Dermis blood vessel endothelial cell (primary cell): ENCODE data around the gene LCN2. TPM values are rescaled to one million over a fixed set of nuclear protein-coding genes. Genes with fewer than 3 reads are reported as not detected.

Experiments
- DNase-seq: peaks from one replicate; pipeline ENCODE4 v3.0.0; 2010
- total RNA-seq: library from RNA; depleted of rRNA; stranded (reverse); fragments of >200 nt; gene quantifications from 2 replicates; pipeline ENCODE4 v1.2.3, GENCODE V29; 2014

LCN2 gene
- total RNA-seq, 1 donor from 2014 or later: not detected

DNA sequence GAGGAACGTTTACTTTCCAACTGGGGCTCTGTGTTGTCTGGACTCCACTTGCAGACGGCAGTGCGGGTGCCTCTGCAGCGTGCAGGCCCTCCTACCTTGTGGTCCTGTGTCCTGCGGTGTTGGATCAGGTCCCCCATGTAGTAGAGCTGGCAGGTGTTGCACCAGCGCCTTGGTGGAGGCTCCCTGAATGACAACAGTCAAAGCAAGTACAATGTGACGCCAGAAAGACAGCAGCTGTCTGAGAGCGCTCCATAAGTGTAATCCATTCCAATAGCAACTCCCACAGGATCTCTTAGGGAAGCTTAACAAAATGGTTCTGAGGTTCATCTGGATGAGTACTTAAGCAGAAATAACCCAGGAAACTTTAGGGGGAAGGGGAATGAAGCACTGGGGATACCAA, 20.7 kb downstream of the LCN2 start:
- DNase-seq: no peak

DNA sequence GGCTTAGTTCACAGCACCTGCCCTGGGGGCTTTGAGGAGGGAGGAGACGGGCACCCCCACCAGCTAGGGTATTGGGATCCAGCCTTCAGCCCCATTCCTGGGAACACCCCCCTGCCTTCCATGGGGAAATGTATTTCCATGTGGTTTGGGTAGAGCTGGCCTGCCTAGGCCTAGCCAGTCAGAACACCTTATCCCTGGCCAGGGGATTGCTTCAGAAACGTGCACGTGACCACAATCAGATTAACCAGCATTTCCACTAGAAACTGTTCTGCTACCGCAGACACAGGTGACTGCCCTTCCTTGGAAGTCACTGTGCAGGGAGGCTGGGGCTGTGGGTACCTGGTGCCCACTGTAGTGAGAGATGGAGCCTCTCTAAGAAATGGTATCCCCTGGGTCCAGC, 24.8 kb downstream of the LCN2 start:
- no peak for DNase-seq

DNA sequence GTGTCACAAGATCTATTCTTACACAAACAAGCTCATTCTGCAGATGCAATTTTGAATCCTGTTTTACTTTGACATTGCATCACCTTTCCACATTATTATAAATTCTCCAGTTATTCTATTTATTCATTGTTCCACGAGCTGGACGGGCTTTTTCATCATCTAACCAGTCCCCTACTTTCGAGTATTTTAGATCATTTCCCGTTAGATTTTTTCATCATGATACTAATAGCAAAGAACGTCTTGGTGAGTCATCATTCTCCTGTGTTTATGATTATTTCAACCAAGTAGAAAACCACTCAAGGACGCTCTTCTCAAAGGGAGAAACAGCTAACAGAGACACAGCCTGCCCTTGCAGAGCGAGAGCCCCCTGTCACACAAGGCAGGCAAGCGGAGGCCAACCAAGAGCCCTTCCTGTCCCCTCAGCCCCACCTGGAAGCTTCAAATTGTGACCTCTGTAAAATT, 25.9 kb downstream of the LCN2 start:
- peak; percentile 20 for DNase-seq

DNA sequence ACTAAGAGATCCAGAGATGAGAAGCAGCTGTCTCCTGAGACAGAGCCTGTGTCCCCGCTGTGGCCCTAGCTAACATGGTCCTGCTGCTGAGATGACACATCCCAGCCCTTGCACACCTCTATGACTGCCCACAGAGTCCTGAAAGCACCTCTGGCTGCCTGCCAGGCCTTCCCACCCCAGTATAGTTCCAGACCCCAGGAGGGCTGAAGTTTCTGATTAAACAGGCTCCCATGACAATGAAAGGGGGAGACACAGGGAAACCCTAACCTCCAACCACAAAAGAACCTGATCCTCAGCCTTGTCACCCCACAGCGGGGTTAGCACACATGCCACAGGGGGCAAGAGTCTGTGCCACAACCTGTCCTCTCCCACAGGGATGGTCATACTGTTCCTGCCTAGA, 26.5 kb downstream of the LCN2 start:
- DNase-seq: no peak

DNA sequence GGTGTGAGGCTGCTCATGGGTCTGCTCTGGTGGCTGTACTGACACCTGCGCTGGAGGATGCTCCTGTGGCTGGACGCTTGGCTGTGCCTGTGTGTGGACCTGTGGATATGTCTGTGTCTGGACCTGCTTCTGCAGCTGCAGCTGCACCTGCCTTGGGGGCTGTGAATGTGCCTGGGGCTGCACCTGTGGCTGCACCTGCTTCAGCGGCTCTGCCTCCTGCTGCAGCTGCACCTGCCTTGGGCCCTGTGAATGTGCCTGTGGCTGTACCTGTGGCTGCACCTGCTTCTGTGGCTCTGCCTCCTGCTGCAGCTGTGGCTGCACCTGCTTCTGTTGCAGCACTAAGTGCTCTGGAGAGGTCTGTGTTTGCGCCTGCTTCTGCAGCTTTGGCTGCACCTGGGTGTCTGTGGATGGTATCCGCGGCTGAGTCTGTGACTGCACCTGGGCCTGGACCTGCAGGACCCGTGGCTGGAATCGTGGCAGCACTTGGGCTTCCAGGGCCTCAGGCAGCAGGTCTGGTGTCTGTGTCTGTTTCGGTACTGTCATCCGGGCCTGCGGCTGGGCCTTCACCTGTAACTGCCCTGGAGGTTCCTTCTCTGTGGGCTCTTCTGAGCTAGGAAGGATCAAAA, 29.7 kb downstream of the LCN2 start:
- DNase-seq: no peak

DNA sequence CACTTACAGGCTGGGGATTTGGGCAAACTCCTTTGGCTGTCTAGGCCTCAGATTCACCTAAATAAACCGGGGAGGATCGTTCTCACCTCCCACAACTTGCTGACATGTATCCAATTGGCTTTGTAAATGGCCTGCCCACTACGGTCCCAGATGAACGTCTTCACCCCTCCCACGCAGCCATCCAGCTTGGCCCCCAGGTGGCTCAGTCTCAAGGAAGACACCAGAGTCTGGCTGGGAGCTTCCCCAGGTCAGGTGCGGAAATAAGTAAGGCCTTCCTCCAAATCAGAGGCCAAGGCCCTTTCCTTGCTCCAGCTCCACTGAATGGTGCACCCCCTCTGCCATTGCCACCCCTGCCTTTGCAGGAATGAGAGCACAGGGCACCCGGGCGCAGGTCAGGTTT, 30.7 kb downstream of the LCN2 start:
- DNase-seq: no peak

DNA sequence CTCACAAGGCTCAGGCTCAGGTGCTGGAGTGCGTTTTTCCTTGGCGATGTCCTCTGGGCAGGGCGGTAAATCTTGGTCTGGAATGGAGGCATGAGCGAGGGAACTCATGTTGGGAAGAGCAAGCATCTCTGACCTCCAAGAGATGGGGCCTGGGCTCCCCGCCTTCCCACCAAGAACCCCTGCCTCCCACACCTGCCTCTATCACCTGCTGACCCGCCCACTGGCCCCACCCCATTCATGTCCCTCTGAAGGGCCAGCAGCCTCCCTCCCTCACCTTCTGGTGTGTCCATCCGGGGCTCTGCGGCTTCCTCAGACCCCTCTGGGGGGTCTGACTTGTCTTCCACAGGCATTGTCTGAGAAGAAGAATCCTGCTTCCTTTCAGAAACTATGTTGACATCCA, 31.2 kb downstream of the LCN2 start:
- no peak for DNase-seq

DNA sequence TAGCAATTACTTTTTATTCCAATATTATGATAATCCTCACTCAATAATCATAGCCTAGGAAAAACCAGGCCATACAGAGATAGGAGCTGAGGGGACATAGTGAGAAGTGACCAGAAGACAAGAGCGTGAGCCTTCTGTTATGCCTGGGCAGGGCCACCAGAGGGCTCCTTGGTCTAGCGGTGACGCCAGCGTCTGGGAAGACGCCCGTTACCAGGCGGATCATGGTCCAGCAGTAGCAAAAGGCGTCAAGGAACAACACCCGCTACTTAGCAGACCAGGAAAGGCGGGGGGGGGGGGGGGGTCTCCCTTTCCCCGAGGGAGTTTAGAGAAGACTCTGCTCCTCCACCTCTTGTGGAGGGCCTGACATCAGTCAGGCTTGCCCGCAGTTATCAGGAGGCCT, 32.2 kb downstream of the LCN2 start:
- peak; percentile 59 for DNase-seq

DNA sequence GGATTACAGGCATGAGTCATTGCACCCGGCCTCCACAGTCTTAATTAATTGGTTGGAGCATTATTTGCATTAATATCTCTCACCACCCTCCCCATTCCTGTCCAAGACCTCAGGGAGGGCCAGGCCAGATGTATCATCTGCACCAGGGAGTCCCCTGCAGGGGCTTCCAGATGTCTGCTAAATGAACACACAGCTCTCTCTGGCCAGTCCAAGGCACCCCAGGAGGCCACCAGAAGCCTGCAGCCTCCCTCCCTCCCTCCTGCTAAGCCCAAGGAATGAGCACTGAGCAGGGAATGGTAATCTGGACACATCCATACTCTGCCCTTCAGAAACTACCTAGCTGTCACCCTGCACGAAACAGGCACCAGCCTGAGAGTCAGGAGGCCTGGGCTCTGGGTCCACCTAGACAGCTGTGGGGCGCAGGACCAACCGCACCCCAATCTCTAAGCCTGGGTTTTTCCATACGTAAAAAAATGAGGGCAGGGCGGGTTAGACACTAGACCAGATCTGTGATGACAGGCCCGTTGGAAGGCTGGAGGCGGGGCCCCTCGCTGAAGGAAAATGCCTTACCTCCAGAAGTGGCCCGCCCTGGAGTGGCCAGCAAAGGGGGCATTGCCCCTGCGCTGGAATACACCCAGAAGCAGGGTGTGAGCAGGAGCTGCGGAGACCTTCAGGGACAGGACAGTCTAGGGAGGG, 33.8 kb downstream of the LCN2 start:
- no peak for DNase-seq

DNA sequence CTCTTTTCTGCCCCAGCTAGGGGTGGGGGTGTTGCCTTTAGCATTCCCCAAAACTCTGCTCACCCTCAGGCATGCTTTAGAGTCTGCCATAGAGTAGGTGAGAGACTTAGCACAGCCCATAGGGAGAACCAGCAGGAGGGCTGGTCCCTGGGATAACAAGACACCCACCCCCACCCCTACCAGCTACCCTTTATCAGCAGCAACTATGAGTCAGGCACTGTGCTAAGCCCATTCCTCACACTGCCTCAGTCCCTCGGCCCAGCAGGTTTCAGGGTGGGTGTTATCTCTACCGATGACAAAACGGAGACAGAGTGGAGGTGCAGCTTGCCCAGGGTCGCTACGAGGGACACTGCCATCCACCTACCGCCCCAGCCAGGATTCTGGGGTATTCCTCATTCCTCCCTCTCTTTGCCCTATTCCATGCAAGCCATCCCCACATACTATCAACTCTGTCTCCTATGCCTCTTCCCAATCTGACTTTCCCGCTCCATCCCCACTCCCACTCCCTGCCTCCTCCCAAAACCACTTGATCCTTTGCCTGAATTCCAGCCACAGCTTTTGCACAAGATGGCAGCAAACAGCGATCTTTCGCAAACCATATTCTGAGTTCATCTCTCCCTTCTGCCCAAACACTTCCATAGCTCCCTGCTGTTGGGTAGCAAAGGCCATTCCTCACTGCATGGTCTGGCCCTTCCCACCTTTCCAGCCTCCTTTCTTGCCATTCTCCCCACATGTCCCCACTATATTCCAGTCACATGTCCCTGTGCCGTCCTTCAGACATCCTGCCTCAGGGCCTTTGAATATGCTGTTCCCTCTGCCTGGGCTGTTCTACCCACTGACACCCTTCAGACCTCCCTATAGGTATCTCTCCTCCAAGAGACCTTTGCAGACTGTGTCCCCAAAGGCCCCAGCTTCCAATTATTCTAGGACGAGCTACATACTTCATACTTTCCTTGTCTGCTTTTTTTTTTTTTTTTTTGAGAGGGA, 37.0 kb downstream of the LCN2 start:
- DNase-seq: no peak

DNA sequence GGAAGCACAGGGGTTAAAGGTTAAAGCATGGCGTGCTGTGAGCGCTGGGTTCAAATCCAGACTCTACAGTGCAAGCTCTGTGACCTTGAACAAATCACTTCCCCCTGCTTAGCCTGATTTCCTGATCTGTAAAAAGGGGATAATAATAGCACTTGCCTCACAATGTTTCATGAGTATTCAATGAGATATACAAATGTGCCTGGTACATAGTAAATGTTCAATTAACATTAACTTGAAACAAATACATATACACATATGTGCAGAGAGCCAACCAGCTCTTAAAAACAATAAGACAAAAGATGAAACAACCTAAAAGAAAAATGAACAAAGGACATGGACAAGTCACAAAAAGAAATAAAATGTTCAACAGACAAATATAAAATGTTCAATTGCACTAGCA, 38.1 kb downstream of the LCN2 start:
- no peak for DNase-seq

DNA sequence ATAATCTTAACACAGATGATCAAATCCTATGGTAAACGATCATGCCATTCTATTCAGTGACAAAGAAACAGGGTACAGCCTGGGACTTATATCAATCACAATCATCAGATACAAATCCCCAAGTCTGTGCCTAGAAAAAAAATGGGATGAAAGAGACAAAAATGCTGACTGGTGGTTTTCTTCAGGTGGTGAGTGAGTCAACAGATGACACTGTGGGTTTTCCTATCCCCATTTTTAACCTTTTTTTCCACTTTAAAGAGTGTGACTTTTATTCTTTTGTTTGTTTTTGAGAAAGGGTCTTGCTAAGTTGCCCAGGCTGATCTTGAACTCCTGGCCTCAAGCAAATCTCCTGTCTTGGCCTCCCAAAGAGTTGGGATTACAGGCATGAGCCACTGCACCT, 39.0 kb downstream of the LCN2 start:
- no peak for DNase-seq

DNA sequence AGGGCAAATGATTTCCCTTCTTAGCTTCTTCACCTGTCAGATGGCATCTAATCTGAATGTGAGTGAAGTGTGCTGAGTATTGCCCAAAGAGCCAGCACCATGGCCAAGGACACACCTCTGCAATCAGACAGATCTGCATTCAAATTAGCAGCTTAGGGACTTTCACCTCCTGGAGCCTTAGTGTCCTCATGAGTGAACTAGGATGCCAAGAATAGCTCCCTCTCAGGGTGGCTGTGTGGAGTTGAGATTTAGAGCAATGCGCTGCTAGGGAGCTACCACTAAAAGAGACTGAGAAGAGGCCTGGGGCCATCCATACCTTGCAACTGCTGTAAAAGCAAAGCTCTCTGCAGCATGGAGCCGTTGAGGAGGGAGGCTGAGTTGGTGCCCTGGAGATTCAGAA, 40.8 kb downstream of the LCN2 start:
- DNase-seq: no peak

DNA sequence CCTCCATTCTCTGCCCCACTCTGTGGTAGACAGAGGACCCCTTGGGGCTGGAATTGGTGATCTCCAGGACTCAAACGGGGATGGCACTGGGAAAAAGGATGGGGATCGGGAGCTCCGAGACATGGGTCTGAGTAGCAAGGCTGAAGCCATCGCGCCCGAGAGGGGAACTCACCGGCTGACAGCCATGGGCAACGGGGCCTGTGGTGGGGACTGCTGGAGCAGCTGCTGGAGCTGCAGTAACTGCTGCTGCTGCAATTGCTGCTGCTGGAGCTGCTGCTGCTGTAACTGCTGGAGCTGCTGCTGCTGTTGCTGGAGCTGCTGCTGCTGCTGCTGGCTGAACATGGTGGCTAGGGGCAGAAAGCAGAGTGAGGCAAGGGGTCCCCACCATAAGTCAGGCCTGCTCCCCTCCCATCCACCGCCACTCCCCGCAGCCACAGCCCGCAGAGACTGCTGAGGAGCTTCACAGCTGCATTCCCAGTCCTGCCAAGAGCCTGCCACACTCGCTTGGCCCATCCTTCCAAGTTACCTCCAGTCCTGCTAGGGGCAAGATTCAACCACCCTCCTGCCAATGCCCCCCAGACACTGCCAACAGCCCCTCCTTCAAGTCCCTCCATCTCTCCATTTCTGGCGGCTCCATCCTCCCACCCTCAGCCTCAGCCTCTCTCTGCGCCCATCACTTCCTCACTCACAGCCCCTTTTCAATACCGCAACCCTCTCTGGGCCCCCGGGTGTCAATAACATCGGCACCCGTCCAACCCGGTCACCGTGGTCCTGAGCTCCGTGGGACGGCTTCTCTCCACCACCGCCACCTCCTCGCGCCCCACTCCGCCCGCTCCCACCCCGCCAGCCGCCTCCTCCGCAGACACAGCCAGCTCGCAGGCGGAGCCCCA, 41.5 kb downstream of the LCN2 start:
- no peak for DNase-seq

DNA sequence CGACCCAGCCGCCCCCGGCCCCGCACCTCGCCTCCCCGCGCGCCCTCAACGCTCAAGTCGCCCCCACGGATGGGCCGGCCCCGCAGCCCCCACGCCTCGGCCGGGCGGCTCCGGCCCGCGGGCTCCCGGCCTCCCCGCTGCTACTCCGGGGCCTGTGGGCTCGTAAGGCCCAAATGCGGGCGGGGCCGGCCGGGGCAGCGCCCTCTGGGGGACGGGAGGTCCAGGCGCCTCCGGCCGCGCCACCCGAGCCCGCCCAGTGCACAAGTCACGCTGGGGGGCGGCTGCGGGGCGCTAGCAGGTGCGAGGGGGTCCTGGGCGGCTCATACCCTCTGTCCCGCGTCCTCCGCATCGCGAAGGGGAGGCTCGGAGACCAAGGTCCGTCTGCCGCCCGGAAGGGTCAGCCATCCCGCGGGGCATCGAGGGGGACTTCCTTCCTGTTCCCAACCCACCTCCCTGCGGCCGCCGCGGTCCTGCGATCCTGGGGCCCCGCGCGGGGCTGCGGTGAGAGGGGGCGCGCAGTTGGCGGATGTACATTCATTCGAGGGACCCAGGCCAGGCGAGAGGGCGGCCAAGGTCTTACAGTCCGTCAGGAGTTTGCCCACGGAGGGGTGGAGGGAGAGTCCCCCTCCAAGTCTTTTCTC, 42.3 kb downstream of the LCN2 start, which contains the start of gene CIZ1:
TSS of gene CIZ1 (minus strand) at position 167 of the 641 bp plus-strand sequence. CDS start 715 bp downstream, outside the sequence.
- peak; percentile 89 for DNase-seq

DNA sequence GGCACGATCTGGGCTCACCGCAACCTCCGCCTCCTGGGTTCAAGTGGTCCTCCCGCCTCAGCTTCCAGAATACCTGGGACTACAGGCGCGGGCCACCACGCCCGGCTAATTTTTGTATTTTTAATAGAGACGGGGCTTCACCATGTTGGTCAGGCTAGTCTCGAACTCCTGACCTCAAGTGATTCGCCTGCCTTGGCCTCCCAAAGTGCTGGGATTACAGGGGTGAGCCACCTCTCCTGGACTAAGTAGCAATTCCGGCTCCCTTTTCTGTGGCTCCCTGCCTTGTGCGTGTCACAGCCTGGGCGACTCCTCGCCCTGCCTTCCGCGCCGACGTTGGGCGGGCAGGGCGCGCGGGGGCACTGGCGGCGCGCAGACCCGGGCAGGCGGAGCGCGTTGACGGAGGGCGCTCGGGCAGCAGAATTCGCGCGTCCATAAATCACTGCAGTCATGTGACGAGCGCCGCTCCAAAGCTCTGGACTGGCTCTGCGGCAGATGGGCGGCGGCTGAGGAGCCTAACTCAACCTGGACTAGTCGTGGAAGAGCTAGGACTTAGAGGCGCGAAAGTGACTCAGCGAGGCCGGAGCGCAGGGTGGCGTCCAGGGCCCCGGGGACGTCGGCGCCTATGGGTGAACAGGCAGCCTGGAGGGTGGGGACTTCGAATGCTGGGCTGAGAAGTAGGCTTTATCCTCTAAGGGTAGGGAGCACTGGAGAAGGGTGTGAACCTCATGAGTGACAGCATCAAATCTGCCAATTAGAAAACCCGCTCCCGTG, 43.5 kb downstream of the LCN2 start:
- DNase-seq: peak; percentile 90

DNA sequence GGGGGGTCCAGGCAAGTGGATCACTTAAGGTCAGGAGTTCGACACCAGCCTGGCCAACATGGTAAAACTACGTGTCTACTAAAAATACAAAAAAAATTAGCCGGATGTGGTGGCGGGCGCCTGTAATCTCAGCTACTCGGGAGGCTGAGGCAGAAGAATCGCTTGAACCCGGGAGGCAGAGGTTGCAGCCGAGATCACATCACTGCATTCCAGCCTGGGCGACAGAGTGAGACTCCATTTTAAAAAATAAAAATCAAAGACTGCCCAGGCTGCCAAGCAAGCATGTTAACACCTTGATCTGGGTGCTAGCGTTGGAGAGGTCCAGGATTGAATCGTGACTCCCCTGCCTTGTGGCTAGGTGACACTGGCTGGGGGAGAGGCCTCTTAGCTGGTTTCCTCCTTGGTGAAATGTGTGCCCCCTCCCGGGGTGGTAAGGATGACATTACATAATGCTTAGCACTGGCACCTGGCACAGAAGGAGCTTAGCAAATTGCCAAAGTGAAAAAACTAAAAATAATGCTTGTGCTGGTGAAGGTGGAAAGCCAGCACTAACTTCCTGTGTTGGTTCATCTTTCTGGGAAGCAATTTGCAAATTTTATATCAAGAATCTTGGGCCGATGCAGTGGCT, 44.3 kb downstream of the LCN2 start:
- DNase-seq: no peak

DNA sequence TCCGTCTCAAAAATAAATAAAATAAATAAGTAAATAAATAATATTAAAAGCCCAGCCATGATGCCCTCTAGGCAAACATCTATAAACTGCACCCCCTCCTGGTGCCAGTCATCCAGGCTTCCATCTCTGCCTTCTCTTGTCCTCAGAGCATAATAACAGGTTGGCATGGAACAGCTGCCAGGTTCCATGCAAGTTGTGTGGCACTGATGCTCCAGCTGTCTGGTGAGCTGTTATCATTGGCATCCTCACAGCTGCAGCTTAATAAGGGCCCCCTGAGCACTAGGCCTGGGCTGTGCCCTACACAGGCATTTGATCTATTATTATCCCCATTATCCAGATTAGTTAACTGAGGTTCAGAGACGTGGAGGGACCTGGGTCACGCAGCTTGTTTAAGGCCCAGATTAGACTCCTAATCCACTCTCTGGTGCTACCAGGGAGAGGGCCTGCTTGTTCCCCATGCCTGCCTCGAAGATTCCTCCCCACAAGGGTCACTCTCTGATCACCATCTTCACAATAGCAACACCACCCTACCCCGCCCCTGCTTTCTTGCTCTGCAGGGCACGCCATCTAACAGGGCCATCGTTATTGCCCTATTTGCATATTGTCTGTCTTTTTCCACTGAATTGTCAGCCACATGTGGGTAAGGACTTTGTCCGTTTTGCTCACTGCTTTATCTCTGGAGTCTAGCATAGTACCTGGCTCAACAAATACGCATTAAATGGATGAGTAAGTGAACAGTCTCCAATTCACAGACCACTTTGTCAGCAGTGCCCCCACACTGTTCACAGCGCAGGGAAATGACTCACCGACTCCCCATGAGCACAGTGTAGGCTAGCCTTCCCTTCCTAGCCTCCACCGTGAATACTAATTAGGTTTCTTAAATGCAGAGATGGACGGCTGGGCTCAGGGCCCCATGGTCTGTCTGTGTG, 52.5 kb downstream of the LCN2 start:
- DNase-seq: peak; percentile 53

DNA sequence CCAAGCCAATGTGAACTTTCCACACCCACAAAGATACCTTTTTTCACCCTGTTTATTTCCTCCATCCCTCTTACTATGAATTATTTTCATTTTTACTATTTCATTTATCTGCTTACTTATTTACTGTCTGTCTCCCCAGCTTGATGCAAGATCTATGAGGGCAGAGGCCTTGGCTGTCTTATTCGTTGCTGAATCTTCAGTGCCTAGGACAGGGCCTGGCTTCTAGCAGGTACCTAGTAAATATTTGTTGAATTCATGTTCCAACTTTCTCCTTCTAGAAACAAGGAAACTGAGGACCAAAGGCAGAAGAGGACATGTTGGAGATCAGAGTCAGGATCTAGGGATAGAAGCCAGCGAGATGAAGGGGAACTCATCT, 53.4 kb downstream of the LCN2 start:
- no peak for DNase-seq
